NCI-H82 treated with DMSO at 0.1 percent for 48 hours (cell line): Measurements from ENCODE around the gene BAIAP2.

Source experiments
- DNase-seq: peaks from one replicate; lab custom pipeline; 2025; ENCODE audit not compliant: unreplicated experiment; lab: John Stamatoyannopoulos, UW

The BAIAP2 gene

DNA sequence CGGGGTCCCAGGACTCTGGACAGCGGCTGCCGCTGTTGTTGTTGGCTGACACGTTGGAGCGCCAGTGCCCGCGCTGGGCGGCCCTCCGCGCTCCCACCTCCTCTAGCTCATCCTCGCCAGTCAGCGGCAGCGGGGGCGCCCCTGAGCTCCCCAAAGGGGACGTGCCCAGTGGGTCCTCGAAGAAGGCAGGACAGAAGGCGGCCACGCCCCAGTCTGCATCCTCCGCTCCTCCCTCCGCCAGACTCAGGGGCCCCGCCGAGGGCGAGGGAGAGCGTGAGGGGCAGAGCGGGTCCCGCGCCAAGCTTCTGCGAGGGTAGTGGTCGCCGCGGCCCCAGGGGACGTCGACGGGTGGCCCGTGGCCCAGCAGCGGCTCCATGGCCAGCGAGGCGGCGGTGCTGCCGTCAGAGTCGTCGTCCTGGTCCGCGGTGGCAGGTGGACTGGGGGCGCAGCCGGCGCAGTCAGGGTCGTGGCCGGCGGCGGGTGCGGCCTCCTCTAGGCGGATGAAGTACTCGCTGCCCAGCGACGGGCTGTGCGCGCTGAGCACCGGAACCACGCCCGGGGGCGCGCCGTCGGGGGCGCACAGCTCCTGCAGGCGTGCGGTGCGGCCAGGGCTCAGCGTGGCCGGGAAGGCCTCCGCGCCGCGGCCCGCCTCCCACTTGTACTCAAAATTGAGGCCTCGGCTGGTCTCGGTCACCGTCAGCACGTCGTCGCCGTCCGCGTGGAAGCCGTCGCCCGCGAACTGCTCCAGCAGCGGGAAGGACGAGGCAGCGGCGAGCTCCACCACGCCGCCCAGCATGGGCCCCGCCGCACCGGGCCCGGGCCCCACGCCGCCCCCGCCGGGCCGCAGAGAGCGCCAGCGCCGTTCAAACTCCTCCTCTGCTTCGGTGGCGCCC lies 87.1 kb downstream of the BAIAP2 start:
- DNase-seq, result no peak

DNA sequence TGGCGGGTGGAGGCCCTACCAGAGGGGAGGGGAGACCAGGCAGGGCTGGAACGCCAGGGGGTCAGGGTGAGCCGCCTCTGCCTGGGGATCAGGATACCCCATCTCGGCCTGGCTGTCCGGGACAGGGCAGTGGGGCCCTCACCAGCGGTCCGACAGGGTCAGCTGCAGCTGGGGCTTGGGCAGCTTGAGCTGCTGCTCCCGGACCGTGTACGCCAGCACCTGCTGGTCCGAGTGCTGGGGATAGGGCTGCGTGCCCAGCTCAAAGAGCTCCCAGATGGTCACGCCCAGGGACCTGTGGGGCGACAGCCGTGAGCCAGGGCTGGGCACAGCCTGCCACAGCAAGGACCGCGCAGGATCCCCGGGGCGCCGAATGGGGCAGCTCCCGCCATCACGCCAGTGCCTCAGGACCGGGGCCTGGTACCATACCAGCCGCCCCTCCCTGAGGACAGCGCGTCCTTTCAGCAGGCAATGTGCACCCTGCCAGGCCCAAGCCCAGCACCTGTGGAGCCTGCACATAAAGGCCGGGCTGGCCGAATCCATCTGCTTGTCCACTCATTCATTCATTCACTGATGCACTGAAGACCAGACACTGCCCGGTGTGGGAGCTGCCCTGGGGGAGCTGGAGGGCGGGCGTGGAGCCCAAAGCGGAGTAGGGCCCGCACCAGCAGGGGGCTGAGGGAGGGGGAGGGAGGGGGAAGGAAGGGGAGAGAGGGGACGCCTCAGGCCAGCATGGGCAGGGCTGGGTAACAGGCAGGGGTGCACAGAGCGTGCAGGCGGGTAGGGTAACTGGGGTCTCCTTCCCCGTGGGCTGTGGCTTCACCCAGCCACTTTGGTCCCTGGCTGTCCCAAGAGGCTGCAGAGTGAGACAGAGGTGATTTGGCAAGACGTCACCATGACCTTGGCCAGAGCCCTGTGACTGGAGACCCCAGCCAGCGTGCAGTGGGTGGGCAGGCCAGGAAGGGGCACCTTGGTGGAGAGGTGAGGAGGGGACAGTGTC lies 88.4 kb downstream of the BAIAP2 start:
- DNase-seq, result no peak

DNA sequence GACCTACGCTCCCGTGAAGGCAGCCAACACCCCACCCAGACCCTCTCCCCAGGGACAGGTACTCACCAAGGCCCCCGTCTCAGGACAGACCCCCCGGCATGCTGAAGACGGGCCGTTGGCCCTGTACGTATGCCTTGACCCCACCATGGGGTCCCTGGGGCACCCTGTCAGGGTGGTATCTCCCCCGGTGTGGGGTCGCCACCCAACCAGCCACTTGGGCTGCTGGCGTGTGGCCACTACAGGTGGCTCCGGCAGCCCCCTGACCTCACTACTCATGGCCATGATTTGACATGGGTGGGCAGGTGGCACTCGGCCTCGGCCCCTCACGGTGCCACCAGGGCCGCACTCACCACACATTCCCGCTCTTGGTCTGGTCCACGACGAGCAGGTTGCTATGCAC lies 89.4 kb downstream of the BAIAP2 start:
- DNase-seq, result no peak

DNA sequence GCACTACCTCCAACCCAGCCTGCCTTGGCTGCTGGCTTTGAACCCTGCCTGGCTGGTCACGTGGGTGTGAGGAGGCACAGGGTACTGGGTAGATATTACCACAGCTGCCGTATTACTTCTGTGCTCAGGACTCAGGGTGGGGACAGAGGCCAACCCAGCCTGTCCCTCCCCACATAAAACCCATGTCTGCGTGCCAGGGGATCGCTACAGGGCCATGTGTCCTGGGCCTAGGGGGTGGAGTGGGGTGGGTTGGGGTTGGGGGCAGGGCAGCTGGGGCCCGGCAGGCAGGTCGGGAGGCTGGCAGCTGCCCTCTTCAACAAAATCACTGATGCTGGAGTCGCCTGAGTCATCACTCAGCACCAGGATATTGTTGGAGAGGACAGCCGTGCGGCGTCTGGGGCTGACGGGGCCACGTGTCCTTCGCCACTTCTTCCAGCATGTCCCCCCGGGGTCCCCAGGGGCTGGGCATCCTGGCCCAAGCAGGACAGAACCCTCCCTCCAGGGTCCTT lies 90.7 kb downstream of the BAIAP2 start:
- no peak for DNase-seq

DNA sequence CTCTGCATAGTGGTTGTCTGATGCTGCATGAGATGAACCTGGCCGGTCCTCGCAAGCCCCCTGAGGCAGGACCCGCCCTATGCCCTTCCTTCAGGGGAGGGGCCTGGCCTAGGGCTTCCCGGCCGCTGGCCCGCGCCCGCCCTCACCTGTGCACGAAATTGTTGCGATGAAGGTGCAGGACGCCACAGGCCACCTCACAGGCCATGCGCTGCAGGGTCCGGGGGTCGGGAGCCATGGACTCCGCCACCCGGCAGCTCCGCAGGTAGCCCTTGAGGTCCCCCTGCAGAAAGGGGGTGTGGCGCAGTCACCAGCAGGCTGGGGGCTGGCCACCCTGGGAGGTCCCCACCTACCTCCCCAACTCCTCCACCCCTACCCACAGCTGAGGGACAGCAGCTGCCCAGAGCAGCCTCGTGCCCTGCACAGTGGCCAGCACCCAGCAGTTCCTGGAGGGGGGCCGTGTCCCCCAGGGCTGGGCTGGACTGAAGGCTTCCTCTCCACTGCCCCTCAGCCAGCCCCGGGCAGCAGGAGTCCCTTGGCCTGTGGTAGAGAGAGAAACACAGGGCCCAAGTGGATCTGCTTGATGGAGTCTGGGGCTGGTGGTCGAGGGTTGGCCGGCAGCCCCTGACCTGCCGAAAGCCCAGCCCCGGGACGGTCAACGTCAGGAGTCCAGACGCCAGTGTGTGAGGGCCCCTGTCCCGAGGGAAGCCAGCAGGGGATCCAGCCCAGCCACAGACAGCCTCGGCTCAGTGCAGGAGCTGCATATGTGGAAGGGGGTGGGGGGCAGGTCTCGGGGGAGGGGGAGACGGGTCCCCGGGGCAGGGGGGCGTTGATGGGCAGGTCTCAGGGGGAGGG lies 91.6 kb downstream of the BAIAP2 start:
- DNase-seq, result no peak

DNA sequence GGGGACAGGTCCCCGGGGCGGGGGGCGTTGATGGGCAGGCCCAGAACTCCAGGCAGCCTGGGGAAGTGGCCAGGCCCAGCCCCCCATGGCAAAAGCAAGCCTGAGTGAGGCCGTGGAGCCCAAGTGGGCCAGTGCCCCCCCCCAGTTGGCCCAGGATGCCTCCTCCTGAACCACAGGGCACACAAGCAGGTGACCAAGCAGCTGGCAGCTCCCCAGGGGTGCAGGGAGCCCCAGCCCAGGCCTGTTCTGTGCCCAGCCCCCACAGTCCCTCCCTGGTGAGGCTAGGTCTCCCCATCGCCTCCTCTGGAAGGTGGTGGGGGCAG lies 92.1 kb downstream of the BAIAP2 start:
- DNase-seq, result no peak

DNA sequence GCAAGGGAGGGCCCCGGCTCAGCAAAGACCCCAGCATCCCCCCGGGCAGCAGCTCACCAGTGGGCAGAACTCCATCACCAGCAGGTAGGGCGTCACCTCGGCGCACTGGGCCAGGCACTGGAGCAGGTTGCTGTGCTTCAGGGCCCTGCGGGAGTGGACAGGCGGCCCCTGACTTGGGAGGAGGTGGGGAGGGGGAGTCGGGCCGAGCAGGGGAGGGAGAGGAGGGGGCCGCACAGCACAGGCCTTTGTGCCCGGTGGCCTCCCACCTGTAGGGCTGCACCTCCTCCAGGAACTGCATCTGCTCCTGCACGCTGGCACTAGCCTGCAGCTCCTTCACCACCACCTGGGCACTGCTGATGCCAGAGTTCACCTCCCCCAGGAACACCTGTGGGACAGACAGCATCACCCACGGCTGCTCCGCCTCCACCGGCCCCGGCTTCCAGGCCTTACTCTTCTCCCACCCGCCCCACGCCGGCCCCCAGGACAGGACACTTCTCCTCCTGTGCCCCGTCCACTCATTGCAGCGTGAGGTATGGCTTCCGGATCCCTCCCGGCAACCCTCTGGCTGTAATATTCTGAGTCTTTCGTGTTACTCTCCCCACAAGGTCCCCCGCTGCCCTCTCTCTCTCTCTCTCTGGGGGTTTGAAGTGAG lies 92.7 kb downstream of the BAIAP2 start:
- DNase-seq, result no peak

DNA sequence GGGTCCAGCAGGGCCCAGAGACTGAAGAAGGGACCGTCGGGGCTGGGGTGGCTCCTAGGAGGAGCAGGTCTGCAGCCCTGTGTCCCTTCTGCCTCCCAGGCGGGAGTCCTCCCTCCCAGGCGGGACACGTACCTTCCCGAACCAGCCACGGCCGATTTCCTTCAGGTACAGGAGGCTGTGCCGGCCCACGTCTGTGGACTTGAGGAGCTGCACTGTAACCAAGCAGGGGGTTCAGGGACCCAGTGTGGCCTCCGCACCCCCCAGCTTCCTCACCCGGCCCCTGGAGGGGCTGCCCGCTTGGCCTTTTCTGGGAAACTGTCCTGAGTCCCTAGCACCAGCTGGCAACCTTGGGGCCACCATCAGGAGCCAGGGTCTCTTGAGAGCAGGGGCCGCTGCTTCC lies 93.4 kb downstream of the BAIAP2 start:
- DNase-seq, result no peak

DNA sequence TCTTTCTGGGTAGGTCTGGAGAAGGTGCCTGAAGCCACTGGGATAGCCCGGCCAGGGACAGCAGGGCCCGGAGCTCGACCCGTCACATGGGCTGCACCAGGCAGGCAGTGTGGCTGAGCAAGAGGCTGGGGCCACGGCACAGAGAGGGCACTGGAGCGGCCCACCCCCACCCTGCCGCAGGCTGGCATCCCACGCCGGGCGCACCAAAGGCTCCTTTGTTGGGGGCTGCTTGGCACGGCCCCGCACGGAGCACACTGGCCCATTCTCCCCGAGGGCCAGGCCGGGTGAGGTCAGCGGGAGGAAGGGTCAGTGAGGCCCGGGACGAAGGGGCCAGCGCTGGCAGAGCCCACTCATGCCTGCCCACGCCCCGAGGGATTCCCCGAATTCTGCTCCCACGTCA lies 93.8 kb downstream of the BAIAP2 start:
- DNase-seq, result no peak

DNA sequence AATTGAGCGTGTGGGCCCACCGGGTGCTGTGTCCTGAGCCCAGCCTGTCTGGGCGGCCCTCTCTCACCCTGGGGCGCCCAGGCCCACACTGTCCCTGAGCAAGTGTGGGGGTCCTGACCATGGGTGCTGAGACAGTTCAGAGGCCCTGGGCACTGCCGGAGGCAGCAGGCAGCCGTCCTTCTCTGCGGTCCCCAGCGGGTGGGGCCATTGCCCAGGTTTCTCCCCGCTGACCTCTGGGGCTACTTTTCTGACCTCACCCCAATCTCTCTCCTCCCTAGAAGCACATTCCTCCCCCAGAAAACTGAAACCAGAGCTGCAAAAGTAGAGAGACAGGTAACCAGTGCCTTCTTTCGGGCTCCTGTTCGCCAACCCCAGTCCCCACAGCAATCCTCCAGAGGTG lies 94.3 kb downstream of the BAIAP2 start:
- no peak for DNase-seq

DNA sequence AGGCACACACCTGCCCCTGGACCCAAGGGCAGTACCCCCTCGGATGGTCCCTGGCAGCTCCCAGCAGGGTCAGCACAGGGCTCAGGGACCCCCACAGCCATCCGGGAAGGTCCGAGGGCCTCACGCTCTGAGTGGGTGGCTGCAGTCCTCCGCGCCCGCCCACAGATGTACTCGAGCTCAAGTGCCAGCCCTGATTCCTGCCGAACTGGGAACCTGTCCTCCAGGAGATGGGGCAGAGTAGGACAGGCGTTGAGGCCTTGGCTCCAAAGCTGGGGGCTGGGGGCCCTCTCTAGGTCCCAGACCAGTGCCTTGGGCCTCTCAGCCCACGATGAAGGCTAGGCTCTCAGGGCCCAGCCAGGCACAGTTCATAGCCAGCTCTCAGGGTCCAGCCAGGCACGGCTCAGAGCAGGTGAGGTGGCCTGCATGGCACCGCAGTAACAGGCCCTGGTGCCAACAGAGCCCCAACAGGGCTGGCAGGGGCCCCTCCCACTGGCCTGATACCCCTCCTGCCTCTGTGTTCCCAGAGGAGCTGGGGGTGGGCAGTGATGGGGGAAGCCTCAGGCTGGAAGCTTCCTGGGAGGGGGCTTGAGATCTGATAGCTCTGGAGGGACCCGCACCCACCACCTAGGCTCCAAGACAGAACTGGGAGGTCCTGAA lies 94.9 kb downstream of the BAIAP2 start:
- no peak for DNase-seq

DNA sequence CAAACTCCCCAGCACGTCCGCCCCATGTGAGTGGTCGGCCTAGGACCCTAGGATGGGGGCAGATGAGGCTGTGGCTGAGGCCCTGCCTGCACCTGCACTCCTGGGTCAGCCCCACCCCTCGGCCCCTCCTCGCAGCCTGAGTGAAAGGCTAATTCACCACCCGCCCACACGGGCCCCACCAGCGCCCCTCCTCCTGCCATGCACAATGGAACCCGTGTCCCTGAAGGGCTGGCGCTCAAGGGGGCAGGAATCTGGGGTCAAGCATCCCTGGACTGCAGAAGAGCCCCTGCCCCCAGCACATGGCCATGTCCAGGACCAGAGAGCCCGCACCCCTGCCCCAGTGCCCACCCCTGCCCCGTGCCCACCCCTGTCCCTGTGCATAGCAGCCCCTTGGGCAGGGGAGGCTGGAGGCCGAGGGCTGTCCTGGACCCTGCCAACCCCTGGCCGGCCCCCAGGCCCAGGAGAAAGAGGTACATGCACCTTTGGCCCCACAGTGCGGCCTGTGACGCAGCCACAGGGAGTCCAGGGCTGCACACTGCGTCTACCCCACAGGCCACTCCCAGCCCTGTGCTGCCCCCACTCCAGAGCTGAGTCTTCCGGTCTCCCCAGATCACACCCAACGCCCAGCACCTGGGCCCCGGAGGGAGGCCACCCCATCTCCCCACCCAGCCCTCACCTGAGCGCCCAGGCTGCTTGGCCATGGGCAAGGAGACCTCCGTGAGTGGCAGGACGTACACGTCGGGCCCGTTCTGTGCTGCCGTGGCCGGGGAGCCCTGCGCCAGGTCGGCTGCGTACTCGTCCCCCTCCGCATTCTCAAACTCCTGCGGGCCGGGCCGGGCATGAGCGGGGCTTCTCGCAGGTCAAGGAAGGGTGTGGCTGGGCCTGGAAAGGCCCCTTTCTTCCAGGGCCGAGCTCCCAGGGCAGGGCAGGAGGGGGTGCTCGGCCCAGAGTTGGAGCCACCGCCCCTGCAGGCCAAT lies 95.7 kb downstream of the BAIAP2 start:
- DNase-seq, result no peak

DNA sequence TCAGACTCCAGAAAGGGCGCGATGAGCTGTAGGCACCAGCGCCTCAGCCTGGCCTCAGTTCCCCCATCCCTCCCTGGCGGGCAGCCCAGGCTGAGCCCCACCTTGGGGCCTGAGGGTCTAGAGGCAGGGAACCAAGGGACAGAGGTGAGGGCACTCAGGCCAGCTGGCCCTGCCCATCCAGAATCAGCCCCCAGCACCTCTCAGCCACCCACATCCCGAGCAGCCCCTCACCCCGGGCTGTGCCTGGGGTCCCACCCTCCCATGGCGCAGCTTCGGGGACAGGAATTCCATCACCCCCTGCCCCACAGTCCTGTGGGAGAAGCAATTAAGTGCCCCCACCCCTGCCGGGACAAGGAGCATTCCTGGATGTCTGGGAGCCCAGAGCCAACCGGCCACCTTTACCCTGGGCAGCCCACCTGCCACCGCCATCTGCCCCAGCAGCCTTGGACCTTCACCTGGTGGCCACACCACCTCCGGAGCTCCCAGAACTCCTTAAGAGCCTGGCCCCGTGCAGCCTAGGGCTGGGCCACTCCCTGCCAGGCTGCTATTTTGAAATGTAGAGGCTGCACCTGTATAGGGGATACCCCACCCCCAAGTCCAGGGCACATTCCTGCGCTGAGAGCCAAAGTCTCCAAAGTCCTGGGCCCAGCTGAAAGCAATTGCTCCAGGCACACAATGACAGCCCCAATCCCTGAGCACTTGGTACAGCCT lies 96.7 kb downstream of the BAIAP2 start:
- DNase-seq, result no peak

DNA sequence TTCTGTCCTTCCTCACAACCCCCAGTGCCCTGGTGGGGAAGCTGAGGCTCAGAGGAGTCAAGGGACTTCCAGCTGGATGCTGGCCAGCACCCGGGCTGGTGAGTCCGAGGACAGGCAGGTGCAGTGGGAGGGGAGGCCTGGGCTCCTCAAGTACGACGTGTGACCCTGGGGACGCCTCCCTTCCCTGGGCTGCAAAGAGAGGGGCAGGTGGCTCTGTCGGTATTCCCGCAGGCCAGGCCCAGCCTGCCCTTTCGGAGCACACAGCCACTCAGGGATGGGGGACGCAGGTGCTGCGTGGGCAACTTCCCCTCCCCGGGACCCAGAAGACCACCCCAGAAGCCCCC lies 97.2 kb downstream of the BAIAP2 start:
- DNase-seq, result no peak

DNA sequence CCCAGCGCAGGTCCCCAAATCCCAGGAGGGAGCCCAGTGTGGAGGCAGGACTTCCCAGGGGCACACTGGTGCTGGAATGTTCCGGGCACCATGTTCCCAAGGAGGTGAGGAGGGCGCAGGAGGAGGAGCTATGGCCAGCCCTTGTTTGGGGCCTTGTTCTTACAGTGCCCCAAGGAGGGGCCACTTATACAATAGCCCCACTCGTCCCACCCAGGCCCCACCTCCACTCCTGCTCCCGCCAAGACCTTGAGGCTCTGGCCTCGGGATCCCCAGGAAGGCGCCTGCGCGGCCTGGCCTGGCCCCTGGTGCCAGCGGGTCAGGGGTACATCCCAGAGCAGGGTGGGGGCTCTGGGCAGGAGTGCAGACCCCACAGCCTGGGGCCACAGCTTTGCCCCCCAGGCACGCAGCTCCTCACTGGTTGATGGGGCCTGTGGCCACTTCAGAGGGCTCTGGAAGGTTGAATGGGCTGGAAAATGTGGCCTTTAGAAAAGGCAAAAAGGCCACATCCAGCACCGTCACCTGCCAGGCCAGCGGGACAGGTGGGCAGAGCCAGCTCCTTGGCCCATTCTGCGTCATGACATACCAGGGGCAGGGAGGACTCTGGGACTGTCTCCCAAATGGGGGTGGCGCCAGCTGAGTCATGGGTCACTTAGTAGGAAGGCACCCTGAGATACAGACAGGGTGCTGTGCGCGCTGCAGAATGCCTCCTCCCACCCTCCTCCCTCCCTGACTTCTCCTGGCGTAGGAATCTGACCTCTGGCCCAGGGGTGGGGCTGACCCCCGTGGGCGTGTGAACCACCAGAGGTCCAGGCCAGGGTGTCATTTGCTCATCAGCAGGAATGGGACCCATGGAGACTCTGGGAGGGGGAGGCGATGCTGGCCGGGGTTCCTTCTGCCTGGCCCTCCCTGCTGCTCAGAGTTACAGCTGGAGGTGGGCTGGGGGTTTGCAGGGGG lies 98.1 kb downstream of the BAIAP2 start:
- no peak for DNase-seq

DNA sequence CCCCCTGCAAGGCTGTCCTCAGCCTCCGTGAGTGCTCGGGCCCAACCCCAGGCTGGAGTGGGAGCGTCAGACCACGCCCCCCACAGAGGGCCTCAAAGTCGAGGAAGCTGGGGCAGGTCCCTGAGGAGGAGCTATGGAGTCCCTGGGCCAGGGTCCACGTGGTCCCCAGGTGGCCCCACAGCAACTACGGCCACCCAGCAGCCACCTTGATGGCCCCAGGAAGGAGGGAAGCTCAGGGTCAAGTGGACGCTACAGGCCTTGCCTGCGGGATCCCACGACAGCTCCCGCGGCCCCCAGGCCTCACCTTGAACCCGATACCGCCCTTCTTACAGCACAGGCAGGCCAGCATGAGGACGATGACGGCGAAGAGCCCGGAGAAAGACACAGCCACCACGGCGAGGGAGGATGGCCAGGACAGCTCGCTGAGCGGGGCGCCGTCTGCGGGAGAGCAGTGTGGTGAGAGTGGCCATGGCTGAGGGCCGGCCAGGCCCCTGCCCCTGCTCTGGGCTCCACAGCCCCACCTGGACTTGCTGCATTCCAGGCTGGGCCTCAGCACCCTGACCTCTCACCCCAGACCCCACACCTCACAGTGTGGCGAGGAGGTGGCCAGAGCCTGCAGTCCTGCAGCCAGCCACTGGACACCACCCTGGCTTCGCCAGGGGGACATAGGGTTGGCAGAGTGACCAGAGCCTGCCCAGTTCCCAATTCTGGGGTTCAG lies 99.3 kb downstream of the BAIAP2 start:
- no peak for DNase-seq
